GM19468 (cell line): ENCODE results near the gene DCAF12L2.
"Not testable (repeated sequence)": the region's sequence is repeated elsewhere in the genome, so short reads cannot be mapped to it uniquely, and the experiment has no call there.

Source experiments
- ATAC-seq: cut with Tn5 transposase; IDR thresholded peaks from one replicate; pipeline ENCODE4 v1.9.1; 2021; ENCODE audit warnings: mild to moderate bottlenecking, moderate library complexity, moderate number of reproducible peaks; ENCODE audit not compliant: unreplicated experiment; ENCODE audit errors: extremely low read depth

DCAF12L2 gene

GRCh38 chrX:126165721-126166461 lies at the start of gene DCAF12L2:
Gene DCAF12L2 (minus strand): TSS chrX:126166289. CDS start chrX:126165924, 365 bp downstream.
- no peak for ATAC-seq

- ATAC-seq = not testable (repeated sequence)
These were observed 24.8 kb upstream of the DCAF12L2 start for GRCh38 chrX:126190888-126191287.

- ATAC-seq = no peak
These were observed 11.2 kb upstream of the DCAF12L2 start for GRCh38 chrX:126177133-126177840.

GRCh38 chrX:126170720-126171119 lies 4.6 kb upstream of the DCAF12L2 start:
- ATAC-seq = no peak

- no peak for ATAC-seq
These were observed 1.5 kb upstream of the DCAF12L2 start for GRCh38 chrX:126167560-126167959.

- ATAC-seq = no peak
These were observed 728 bp downstream of the DCAF12L2 start for GRCh38 chrX:126165401-126165720.

- ATAC-seq = no peak
These were observed 1.2 kb downstream of the DCAF12L2 start for GRCh38 chrX:126164689-126165400.

GRCh38 chrX:126164226-126164625 lies 1.9 kb downstream of the DCAF12L2 start:
- no peak for ATAC-seq

- ATAC-seq = no peak
These were observed 25.1 kb downstream of the DCAF12L2 start for GRCh38 chrX:126141014-126141413.

- ATAC-seq = peak; percentile 46
These were observed 28.2 kb downstream of the DCAF12L2 start for GRCh38 chrX:126137899-126138298.

- ATAC-seq = no peak
These were observed 41.4 kb downstream of the DCAF12L2 start for GRCh38 chrX:126124721-126125120.
